GM21619 (cell line): Measurements from ENCODE around the gene GNLY.

Source experiments
- ATAC-seq: cut with Tn5 transposase; IDR thresholded peaks from one replicate; pipeline ENCODE4 v1.9.1; 2021; ENCODE audit not compliant: unreplicated experiment

Gene GNLY

GRCh38 chr2:85681776-85682175, 12.4 kb upstream of the GNLY start:
- no peak for ATAC-seq

GRCh38 chr2:85682378-85682777, 11.8 kb upstream of the GNLY start:
- ATAC-seq: no peak

- ATAC-seq: no peak
These were observed 9.8 kb upstream of the GNLY start for GRCh38 chr2:85684380-85684779.

GRCh38 chr2:85684806-85685205, 9.4 kb upstream of the GNLY start:
- ATAC-seq: no peak

- ATAC-seq: no peak
These were observed 3.2 kb upstream of the GNLY start for GRCh38 chr2:85690932-85691331.

GRCh38 chr2:85692039-85692645, 2.0 kb upstream of the GNLY start:
- no peak for ATAC-seq

- ATAC-seq: no peak
These were observed 963 bp downstream of the GNLY start for GRCh38 chr2:85695121-85695520.

- no peak for ATAC-seq
These were observed 1.8 kb downstream of the GNLY start for GRCh38 chr2:85695691-85696668.

GRCh38 chr2:85697096-85697495, 2.9 kb downstream of the GNLY start:
- ATAC-seq: no peak

GRCh38 chr2:85697716-85698115, 3.6 kb downstream of the GNLY start:
- ATAC-seq: no peak

- ATAC-seq: no peak
These were observed 4.2 kb downstream of the GNLY start for GRCh38 chr2:85698184-85698879.

- ATAC-seq: no peak
These were observed 4.7 kb downstream of the GNLY start for GRCh38 chr2:85698880-85699254.

- ATAC-seq: no peak
These were observed 5.2 kb downstream of the GNLY start for GRCh38 chr2:85699325-85699724.

- no peak for ATAC-seq
These were observed 8.0 kb downstream of the GNLY start for GRCh38 chr2:85702172-85702571.

GRCh38 chr2:85702800-85703199, 8.6 kb downstream of the GNLY start:
- ATAC-seq: no peak

GRCh38 chr2:85703329-85703728, 9.2 kb downstream of the GNLY start:
- ATAC-seq: no peak

- ATAC-seq: no peak
These were observed 9.9 kb downstream of the GNLY start for GRCh38 chr2:85704038-85704437.

GRCh38 chr2:85704800-85705679, 10.9 kb downstream of the GNLY start:
- peak; percentile 64 for ATAC-seq

GRCh38 chr2:85705680-85706039, 11.5 kb downstream of the GNLY start:
- ATAC-seq: no peak

- ATAC-seq: no peak
These were observed 11.9 kb downstream of the GNLY start for GRCh38 chr2:85706063-85706462.
